Measurements from ENCODE around the gene LENG8. TPM values are rescaled to one million over a fixed set of nuclear protein-coding genes. Genes with fewer than 3 reads are reported as not detected.

The LENG8 gene
- total RNA-seq, 2 donors from 2014 or later, result 32.1 to 36.4 TPM

- peaks cover 0 to 27% of the 10 kb centered on the region in 2 donors for H3K4me1 ChIP-seq
These were observed 6.0 kb downstream of the LENG8 start for GRCh38 chr19:54454781-54455675.

GRCh38 chr19:54455786-54456422 lies 6.9 kb downstream of the LENG8 start:
- peaks cover 97% of the 10 kb centered on the region for H3K36me3 ChIP-seq
- H3K27ac ChIP-seq, result no peak overlapping the region
- no peak for TF ChIP-seq CTCF (IDR thresholded peaks at IDR 0.05)
- peaks cover 0 to 23% of the 10 kb centered on the region in 2 donors for H3K4me1 ChIP-seq
- no peak for DNase-seq (ENCODE audit: low spot score)
- H3K9me3 ChIP-seq, result no peaks in the 10 kb centered on the region
- H3K27me3 ChIP-seq, result no peaks in the 10 kb centered on the region
- no peak overlapping the region for H3K4me3 ChIP-seq

More at GRCh38 chr19:54454781-54455675, 6.0 kb downstream of the LENG8 start:
- Histone ChIP-seq H3K4me3 (no peak overlapping the region), H3K36me3 (peaks cover 89% of the 10 kb centered on the region), H3K9me3 (no peaks in the 10 kb centered on the region), H3K27me3 (no peaks in the 10 kb centered on the region), H3K27ac (no peak overlapping the region)
- TF ChIP-seq CTCF (IDR thresholded peaks at IDR 0.05), result no peak
- DNase-seq (ENCODE audit: low spot score), result no peak

GRCh38 chr19:54456423-54457373 lies 7.7 kb downstream of the LENG8 start:
- Histone ChIP-seq H3K27me3 (no peaks in the 10 kb centered on the region), H3K4me1 (peaks cover 0 to 22% of the 10 kb centered on the region in 2 donors), H3K9me3 (no peaks in the 10 kb centered on the region), H3K27ac (no peak overlapping the region), H3K4me3 (no peak overlapping the region), H3K36me3 (peaks cover 100% of the 10 kb centered on the region)
- no peak for TF ChIP-seq CTCF (IDR thresholded peaks at IDR 0.05)
- no peak for DNase-seq (ENCODE audit: low spot score)

- no peak for DNase-seq (ENCODE audit: low spot score)
- H3K36me3 ChIP-seq, result peaks cover 90% of the 10 kb centered on the region
- H3K4me1 ChIP-seq, result peaks cover 0 to 24% of the 10 kb centered on the region in 2 donors
These were observed 9.0 kb downstream of the LENG8 start for GRCh38 chr19:54457773-54458647.

More at GRCh38 chr19:54457773-54458647, 9.0 kb downstream of the LENG8 start:
- Histone ChIP-seq H3K27ac (no peak overlapping the region), H3K9me3 (no peaks in the 10 kb centered on the region), H3K4me3 (no peak overlapping the region), H3K27me3 (no peaks in the 10 kb centered on the region)
- TF ChIP-seq CTCF (IDR thresholded peaks at IDR 0.05), result no peak
